Bronchial epithelial cell (primary cell): ENCODE measurements around the gene DYNLRB1. TPM values are rescaled to one million over a fixed set of nuclear protein-coding genes. Genes with fewer than 3 reads are reported as not detected.
"Not testable (repeated sequence)": the region's sequence is repeated elsewhere in the genome, so short reads cannot be mapped to it uniquely, and the experiment has no call there.

Experiments used
- DNase-seq: peaks from one replicate; pipeline ENCODE4 v3.0.0-alpha.2; 2010; ENCODE audit warnings: low read depth
- FAIRE-seq: peaks from 2 replicates; lab custom pipeline; 2011; peaks lifted over from hg19 to GRCh38; lab: Jason Lieb, UNC
- H3K27me3 ChIP-seq: 2 replicates; pipeline ENCODE4 v1.5.1; 2011; ENCODE audit warnings: low read length; ENCODE audit not compliant: control insufficient read depth, insufficient read depth
- H3K36me3 ChIP-seq: 2 replicates; pipeline ENCODE4 v1.5.1; 2011; ENCODE audit warnings: low read length; ENCODE audit not compliant: control insufficient read depth, insufficient read depth
- H3K4me3 ChIP-seq: 2 replicates; pipeline ENCODE4 v1.5.1; 2011; ENCODE audit warnings: mild to moderate bottlenecking, low read depth, low read length, control low read depth
- total RNA-seq: library from RNA; depleted of rRNA; stranded (reverse); fragments of >200 nt; gene quantifications from 2 replicates; pipeline ENCODE4 v1.2.1, GENCODE V29; 2014
- TF ChIP-seq, protein P1 (sequence below): IDR thresholded peaks from 2 replicates; pipeline ENCODE4 v1.5.1; 2011; ENCODE audit warnings: mild to moderate bottlenecking, moderate library complexity, low read length, control low read depth, inconsistent platforms; ENCODE audit not compliant: insufficient read depth, severe bottlenecking

DYNLRB1 gene
- total RNA-seq, 1 donor from 2014 or later, result 12.6 TPM

DNA sequence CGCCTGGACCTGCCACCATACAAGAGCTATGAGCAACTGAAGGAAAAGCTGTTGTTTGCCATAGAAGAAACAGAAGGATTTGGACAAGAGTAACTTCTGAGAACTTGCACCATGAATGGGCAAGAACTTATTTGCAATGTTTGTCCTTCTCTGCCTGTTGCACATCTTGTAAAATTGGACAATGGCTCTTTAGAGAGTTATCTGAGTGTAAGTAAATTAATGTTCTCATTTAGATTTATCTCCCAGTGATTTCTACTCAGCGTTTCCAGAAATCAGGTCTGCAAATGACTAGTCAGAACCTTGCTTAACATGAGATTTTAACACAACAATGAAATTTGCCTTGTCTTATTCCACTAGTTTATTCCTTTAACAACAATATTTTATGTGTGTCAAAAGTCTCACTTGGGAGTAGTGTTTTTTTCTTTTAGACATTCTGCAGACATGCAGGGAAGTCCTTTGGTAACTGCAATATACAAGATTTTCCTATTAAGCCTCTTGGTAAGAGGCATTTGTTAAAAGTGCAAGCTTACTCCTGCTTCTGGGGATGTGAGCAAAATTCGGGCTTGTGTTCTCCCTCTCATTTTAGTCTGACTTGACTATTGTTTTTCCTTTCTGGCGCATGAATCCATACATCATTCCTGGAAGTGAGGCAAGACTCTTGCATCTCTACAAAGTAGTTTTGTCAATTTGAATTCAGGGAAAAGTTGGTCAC is 8.4 kb upstream of the DYNLRB1 start:
- FAIRE-seq, result no peak
- H3K4me3 ChIP-seq, result no peak overlapping the region
- TF ChIP-seq, protein P1, sequence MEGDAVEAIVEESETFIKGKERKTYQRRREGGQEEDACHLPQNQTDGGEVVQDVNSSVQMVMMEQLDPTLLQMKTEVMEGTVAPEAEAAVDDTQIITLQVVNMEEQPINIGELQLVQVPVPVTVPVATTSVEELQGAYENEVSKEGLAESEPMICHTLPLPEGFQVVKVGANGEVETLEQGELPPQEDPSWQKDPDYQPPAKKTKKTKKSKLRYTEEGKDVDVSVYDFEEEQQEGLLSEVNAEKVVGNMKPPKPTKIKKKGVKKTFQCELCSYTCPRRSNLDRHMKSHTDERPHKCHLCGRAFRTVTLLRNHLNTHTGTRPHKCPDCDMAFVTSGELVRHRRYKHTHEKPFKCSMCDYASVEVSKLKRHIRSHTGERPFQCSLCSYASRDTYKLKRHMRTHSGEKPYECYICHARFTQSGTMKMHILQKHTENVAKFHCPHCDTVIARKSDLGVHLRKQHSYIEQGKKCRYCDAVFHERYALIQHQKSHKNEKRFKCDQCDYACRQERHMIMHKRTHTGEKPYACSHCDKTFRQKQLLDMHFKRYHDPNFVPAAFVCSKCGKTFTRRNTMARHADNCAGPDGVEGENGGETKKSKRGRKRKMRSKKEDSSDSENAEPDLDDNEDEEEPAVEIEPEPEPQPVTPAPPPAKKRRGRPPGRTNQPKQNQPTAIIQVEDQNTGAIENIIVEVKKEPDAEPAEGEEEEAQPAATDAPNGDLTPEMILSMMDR, result no peak
- H3K27me3 ChIP-seq, result no peaks in the 10 kb centered on the region
- peaks cover 10% of the 10 kb centered on the region for H3K36me3 ChIP-seq
- no peak for DNase-seq

DNA sequence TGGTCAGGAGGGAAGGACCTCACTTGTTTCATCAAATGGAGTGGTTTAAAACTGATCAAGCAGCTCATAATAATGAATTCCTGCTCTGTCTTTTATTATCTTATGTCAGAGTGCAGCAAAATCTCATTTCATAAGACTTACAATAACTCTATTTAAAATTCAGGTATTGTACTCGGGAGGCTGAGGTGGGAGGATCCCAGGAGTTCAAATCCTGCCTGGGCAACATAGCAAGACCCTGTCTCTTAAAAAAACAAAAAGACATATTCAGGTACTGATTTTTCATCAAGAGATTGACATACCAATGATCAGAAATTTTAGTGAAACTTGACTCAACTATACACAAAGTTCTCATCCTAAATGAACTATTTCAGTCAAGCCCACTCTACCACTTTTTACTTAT is 5.6 kb upstream of the DYNLRB1 start:
- H3K4me3 ChIP-seq, result no peak overlapping the region
- DNase-seq (no peak), FAIRE-seq (no peak)
- H3K27me3 ChIP-seq, result no peaks in the 10 kb centered on the region
- H3K36me3 ChIP-seq, result peaks cover 10% of the 10 kb centered on the region
- TF ChIP-seq, protein P1, result no peak

DNA sequence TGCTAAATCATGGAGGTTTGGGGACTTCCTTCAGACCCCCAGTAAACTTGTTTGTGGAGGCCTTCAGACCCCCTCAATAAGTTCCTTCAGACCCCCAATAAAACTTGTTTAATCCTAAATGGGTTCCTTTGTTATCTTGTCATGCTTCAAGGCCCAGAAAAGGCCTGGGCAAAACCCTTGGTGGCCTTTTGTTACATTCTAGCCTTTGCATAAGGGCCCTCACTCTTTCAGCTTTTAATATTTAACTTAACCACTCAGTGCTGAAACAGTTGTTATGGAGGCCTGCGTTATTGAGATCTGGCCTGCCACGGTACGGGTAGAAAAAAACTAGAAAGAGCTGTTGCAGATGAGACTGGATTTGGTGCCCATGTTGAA is 4.3 kb upstream of the DYNLRB1 start:
- Histone ChIP-seq H3K36me3 (peaks cover 6% of the 10 kb centered on the region), H3K4me3 (no peak overlapping the region), H3K27me3 (no peaks in the 10 kb centered on the region)
- FAIRE-seq (no peak), DNase-seq (no peak)
- TF ChIP-seq, protein P1, result no peak

- DNase-seq (no peak), FAIRE-seq (no peak)
- Histone ChIP-seq H3K4me3 (no peak overlapping the region), H3K36me3 (peaks cover 6% of the 10 kb centered on the region), H3K27me3 (no peaks in the 10 kb centered on the region)
- TF ChIP-seq, protein P1, result no peak
Observed at GRCh38 chr20:34512266-34512954, 3.8 kb upstream of the DYNLRB1 start.

GRCh38 chr20:34512955-34513419 is 3.2 kb upstream of the DYNLRB1 start:
- no peak overlapping the region for H3K4me3 ChIP-seq
- TF ChIP-seq, protein P1, result no peak
- peaks cover 2% of the 10 kb centered on the region for H3K36me3 ChIP-seq
- no peaks in the 10 kb centered on the region for H3K27me3 ChIP-seq
- DNase-seq, result peak; percentile 15
- FAIRE-seq, result no peak

- not testable (repeated sequence) for H3K36me3 ChIP-seq, DNase-seq, H3K27me3 ChIP-seq, FAIRE-seq, H3K4me3 ChIP-seq
Observed at GRCh38 chr20:34514034-34514433, 2.2 kb upstream of the DYNLRB1 start.
